Tongue (tissue), 2 donors: ENCODE measurements around the gene TKFC. TPM values are rescaled to one million over a fixed set of nuclear protein-coding genes. Genes with fewer than 3 reads are reported as not detected.

Experiments
- DNase-seq: peaks from one replicate; pipeline ENCODE4 v3.0.0-alpha.2; 2015
- total RNA-seq: library from RNA; depleted of rRNA; stranded (reverse); fragments of >200 nt; gene quantifications from one replicate; pipeline ENCODE4 v1.2.3, GENCODE V29; 2014

The TKFC gene
- total RNA-seq, 1 donor from 2014 or later, result 11.7 TPM

- no peak for DNase-seq
Measured at GRCh38 chr11:61325649-61326414, 7.2 kb upstream of the TKFC start.

- DNase-seq, result no peak
Measured at GRCh38 chr11:61327669-61328071, 5.4 kb upstream of the TKFC start.

GRCh38 chr11:61328351-61328750 lies 4.7 kb upstream of the TKFC start:
- DNase-seq, result peak; percentile 52

DNA sequence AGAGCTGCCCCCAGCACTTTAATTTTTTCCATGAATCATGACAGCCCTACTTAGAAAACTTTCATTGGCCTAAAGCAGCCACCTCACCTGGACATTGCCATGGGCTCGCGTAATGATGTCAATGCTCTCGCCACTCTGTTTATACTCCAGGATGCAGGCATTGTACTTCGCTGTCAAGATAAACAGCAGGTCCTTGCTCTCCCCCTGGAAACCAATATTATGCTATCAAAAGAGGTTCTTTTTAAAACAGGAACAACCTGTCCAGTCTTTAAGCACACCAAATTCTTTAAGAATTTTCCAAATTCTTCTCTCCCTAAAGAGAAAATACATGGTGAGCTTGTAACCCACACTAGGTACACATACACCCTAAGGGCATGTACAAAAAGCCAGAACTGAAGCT lies 3.2 kb upstream of the TKFC start:
- no peak for DNase-seq

DNA sequence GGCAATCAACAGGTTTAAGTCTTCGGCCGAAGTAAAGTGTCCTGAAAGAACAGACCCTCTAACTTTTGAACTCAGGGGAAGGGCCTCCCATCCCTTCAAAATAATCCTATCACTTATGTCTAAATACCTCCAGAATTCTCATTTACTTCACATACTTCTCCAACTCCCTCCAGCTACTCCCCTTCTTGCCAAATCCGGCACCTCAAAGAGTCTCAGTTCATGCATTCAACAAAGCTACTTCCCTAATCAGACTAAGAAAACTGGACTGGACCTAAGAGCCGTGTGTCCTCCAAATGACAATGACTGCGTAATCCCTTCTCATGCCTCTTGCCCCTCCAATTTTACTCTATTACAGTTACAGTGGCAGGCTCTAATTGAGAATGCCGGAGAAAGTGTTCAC lies 1.4 kb upstream of the TKFC start:
- no peak for DNase-seq

DNA sequence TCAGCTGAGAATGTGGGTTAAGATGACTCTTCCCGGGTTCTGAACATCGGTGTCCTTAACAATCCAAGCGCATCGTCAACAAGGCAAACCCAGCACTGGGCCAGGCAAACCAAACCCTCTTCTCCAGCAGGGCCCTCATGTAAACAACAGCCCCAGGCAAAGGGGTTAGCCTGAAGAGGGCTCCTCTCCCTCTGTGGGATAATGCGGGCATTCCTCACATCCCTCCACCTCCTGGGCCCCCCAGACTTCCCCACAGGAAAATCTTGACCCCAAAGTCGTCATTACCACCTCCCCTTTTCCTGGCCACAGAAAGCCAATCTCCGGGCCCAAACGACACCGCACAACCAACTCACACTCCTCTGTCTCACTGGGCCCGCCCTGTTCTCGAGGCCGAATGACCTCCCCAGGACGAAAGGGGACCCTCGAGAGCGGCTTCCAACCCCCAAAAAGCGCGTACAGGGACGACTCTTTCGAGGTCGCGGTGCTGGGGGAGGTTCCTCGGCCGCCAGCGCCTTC lies 689 bp upstream of the TKFC start:
- DNase-seq, result peak; percentile 23

DNA sequence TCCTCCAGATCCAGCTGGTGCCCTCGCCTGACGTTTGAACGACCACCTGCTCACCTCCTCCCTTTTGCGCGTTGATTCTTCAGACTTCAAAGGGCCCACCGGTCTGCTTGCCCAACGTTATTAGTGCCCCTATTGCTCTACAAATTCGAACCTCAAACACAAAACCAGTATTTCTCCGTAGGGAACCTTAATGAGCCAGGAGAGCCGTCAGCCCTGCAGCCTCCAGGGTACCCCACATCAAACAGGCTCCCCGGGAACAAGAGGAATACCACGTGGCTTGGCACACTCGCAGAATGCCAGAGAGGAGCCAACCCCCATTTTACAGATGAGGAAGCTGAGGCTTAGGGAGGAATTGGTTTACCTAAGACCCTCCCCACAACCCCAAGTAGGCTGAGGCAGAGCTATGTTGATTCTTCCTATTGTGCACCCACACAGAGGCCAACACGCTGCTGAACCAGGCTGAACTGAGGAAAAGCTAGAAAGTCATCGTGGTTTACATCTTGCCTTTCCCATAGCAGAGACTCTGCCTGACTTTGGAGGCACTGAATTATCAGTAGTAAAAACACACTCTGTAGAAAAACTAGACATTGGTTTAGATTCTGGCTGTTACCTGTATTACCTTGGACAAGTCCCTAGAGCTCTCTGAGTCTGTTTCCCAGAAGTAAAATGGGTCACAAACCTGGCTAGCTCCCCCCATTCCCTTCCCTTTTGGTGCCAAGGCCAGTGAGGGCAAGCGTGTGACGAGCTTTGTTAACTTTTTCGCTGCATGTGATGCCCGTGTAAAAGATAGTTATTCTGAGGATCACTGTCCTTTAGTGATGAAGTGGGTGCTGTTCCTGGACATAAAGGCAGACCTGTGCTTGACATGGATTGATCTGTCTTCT lies 764 bp downstream of the TKFC start:
- no peak for DNase-seq

DNA sequence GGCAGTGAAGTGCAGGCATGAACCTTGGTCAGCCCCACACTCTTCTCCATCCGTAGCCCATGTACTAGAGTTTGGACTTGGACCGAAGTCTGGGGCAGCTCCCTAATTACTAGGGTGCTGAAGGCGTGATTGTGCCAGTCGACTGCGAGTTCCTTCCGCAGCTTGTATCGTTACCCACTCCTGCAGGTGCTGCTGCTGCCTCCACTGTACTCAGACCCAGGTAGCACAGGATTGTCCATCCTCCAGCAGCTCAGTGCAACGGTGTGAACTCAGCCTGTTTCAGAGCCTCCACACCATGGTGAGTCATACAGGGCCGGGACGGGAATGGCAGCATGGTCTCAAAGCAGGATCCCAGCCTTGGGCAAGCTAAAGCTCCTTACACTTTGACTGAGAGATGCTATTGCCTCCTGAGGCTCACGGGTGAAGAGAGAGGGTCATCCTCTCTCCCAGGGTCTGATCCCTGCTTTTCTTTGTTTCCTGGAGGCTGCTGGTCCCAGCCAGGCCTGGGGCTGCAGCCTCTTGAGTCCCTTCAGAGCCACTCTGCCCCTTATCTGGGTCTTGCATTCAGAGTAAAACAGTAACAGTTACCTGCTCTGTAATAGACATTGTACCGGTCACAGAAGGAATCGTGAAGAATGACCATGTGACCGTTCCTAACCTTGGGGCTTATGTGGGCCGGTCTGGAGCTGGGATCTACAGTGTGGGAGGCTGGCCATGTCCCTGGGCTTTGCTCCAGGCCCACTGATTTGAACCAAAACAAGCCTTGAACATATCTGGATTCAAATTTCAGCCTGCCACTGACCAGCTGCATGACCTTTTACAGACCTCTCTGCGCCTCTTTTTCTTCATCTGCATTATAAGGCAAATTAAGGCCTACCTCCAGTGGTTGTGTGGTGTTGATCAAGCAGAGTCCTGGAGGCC lies 1.7 kb downstream of the TKFC start:
- no peak for DNase-seq

- DNase-seq, result no peak
Measured at GRCh38 chr11:61335355-61335710, 2.3 kb downstream of the TKFC start.

DNA sequence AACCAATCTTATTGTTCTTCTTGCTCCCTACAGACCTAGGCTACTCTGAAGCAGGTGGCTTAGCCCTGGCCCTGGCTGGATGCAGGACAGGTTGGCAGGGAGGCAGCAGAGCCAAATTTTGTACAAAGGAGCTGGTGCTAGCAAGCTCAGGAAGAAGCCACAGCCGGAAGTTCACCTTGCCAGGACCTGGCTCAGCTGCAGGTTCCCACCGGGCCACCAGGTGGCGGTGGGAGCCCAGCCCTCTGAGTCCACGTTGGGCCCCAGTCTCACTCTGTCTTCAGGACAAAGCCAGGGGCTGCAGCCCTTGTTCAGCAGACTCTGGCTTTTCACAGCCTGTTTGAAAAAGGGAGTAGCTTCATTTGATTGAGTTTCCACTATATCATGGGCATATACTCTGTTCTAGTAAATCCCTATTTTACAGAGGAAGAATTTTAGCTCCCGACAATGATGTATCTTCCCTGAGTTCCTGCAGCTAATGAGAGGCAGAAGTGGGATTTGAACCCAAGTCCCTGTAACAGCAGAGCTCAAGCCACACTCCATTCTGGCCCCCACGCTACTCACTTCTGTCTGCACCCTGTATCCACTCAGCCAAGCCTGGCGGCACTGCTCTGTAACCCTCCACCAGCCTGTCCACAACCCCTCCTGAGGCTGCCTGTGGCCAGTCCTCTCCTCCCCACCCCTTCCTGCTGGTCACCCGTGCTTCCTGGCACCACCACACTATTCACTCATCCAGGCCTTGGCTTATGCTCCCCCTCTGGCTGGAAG lies 3.3 kb downstream of the TKFC start:
- peak; percentile 88 for DNase-seq

DNA sequence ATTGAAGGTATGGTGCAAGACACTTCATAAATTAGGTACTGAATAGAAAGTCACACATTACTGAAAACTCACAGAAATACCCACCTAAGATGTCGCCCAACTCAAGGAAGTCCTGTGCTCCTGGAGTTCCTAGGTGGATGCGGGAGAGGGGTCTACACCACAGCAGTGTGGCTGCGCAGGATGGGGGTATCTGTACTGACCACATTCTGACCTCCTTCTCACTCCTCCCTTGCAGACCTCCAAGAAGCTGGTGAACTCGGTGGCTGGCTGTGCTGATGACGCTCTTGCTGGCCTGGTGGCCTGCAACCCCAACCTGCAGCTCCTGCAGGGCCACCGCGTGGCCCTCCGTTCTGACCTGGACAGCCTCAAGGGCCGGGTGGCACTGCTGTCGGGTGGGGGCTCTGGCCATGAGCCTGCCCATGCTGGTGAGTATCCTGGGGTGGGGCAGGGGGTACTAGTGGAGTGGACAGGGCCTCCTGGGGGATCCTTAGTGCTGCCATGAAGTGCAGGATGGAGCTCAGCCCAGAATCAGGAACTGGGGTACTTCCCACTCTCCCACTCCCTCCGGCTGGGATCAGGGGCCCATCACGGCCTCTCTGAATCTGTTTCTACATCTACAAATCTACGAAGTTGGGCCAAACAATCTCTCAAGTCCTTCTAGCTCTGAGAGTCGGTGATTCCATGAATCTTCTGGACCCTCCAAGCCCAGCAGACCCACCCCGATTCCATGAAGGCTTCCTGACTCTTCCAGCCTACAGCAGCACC lies 4.9 kb downstream of the TKFC start:
- no peak for DNase-seq

DNA sequence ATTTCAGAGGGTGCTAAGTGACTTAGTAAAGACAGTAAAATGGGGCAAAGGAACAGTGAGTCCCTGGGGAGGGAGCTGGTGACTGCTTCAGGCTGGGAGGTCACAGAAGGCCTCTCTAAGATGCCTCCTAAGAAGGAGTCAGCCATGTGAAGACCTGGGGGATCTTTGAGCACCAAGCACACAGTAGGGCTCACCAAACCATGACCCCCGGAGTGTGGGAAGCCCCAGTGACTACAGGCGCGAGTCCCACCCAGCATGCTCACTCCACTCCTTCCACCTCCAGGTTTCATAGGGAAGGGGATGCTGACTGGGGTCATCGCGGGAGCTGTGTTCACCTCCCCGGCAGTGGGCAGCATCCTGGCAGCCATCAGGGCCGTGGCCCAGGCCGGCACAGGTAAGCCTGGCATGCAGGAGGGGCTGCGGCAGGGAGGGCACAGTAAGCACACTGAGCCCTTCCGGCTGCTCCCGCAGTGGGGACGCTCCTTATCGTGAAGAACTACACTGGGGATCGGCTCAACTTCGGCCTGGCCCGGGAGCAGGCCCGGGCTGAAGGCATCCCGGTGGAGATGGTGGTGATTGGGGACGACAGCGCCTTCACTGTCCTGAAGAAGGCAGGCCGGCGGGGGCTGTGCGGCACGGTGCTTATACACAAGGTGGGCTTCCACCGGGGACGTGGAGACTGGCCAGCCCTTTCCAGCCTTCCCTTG lies 5.9 kb downstream of the TKFC start:
- DNase-seq, result no peak

GRCh38 chr11:61339490-61339878 lies 6.5 kb downstream of the TKFC start:
- DNase-seq, result no peak

DNA sequence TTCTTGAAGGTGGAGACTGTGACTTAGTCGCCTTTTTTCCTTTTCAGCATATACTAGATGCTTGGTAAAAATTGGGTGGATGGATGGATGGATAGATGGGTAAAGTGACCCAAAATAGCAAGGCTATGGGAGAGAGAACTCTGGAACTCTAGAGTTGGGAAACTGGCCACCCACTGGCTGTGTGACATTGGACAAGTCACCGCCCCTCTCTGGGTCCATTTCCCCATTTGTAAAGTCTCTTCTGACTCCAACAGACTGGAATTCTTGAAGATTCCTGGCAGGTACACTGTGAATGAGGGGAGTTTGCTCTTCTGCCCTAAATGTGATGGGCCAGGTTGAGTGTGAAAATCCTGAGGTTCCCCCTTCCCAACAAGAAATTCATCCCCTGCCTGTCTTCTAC lies 8.0 kb downstream of the TKFC start:
- no peak for DNase-seq

DNA sequence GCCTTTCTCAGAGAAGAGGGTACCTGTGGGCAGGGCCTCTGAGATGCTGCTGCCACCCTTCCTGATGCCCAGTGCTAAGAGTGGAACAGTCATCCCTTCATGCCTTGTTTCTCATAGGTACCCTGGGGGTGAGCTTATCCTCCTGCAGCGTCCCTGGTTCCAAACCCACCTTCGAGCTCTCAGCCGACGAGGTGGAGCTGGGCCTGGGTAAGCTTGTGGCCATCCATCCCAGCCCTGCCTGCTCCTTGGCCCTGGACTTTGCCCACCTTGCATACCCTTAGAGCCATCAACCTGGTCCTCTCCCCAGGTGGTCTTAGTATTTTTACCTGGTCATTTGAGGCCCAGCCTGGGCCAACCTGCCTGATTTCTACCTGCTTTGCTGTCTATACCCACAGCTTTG lies 8.7 kb downstream of the TKFC start:
- DNase-seq, result no peak

- DNase-seq, result no peak
Measured at GRCh38 chr11:61342207-61342803, 9.3 kb downstream of the TKFC start.

- DNase-seq, result no peak
Measured at GRCh38 chr11:61343792-61344745, 11.0 kb downstream of the TKFC start.

DNA sequence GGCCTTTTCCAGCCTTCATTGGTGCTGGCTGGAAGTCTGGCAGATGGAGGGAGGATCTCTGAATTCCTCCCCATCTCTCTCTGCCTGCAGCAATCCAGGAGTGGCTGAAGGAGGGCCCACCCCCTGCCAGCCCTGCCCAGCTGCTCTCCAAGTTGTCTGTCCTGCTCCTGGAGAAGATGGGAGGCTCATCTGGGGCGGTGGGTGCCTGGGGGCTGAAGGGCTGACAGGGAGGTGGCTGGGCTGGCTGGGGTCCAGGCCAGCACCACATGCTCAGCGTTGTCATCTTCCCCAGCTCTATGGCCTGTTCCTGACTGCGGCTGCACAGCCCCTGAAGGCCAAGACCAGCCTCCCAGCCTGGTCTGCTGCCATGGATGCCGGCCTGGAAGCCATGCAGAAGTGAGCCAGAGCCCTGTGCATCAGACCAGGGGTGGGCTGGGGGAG lies 12.2 kb downstream of the TKFC start:
- peak; percentile 67 for DNase-seq
